Activated T-helper 1 cell treated with anti-CD3 and anti-CD28 coated beads, Interleukin-2, amount 50 U/mL, for 16 hours (primary cell): ENCODE measurements around the gene LIF.

Experiments
- DNase-seq, 2 donors: peaks; one replicate each; pipeline ENCODE4 v3.0.0-alpha.2; 2020; ENCODE audit warnings: low read depth in 1 of 2, low spot score in 1 of 2

The LIF gene

DNA sequence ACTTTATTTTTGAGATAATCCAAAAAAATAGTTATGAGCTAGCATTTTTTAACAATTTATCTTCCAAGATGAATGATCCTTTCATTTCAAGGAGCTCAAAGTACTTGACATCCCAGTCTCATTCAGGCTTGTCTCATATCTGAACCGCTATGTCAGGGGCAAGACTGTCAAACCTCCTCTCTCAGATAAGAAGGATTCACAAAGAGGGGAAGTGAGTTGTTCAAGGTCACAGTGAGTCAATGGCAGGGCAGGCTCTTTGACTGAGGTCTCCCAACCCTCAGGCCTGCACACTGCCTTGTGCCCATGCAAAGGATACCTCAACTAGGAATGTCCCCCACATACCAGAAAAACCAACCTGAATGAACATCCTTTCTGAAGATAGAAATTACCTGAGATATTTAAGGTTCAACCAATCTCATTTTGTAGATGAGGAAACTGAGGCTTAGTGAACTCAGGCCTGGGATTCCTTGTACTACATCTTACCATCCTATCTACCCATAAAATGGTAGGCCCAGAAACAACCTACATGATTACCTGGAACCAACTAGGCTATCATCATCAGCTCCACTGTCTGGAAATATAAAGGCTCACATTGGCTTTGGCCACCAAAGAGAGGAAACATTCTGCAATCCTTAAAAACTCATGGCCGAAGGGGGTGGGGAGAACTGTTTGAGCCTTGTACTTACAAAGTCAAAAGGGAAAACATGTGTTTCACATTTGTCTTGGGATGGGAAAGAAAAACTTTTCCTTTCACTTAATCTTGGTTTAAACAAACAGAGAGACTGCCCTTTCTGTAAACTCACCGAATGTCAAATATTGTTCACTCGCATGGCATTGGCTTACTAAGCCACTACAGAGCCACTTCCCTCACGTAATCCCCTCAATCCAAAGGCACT is 51.1 kb downstream of the LIF start:
- DNase-seq = no peak

DNA sequence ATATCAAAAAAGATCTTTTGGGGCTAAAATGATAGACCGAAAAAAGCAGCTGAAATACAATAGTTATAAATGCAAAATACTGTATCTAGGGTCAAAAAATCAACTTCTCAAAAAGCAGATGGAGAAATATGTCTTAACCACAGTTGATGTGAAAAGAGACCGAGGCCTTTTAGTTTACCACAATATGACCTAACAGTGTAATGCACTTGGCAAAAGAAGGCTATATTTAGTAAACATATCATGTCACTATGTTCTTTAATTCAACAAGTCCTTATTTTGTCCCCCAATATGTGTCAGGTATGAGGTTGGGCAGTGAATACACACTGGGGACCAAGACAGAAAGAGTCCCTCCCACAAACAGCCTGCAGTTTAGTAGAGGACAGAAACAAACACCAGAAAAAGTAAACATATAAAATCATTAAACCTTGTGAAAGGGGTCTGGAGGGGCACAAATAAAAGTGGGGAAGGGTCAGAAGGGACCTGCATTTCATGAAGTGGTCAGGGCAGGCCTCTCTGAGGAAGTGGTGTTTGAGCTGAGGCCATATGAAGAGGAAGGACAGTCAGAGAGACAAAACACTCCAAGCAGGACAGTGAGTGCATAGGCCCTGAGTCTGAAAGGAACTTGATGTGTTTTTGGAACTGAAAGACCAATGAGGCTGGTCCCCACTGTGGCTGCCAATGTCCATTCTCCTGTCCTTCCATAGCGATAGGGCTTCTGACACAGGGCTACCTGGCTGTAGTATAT is 53.4 kb downstream of the LIF start:
- DNase-seq = no peak

GRCh38 chr22:30192427-30192826 is 54.1 kb downstream of the LIF start:
- DNase-seq = no peak

GRCh38 chr22:30191040-30191701 is 55.4 kb downstream of the LIF start:
- no peak for DNase-seq

DNA sequence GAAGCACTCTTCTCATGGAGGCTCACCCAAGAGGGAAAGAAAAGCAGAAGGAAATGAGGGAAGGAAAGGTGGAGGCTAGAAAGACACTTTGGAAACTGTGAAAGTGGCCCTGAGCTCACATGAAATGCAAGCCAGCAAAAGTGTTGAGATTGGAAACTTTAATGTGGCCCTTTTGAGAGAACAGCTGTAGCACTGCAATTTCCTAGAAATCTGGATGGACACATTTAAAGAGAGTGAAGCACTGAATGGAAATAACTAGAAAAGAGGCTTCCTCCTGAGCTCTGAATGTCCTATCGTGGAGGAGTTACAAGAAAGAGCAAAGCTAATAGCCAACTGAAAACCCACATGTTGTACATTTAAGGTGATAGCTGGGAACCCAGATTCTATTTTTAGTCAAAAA is 56.0 kb downstream of the LIF start:
- DNase-seq = no peak
